Right lung (tissue), 10 donors: ENCODE results near the gene GBP6. TPM values are rescaled to one million over a fixed set of nuclear protein-coding genes. Genes with fewer than 3 reads are reported as not detected.
A peak's percentile ranks its signal among the peaks of the same experiment; 100 is the strongest.
"Not testable (repeated sequence)": the region's sequence is repeated elsewhere in the genome, so short reads cannot be mapped to it uniquely, and the experiment has no call there.

Experiments
- DNase-seq, 2 donors: peaks; one replicate each; pipeline ENCODE4 v3.0.0-alpha.2; 2013
- long read RNA-seq, 8 donors: transcript quantifications; one replicate each; lab custom pipeline, GENCODE V29; 2026
- polyA plus RNA-seq, 5 donors: library from polyadenylated mRNA; unstranded; fragments of 120-200 nt; gene quantifications; one replicate each; pipeline versions ENCODE4 v1.2.1 to v1.2.3, GENCODE V29; 2013; ENCODE audit warnings: inconsistent platforms in 1 of 5, low replicate concordance in 1 of 5; ENCODE audit not compliant: insufficient read length in 5 of 5, insufficient read depth in 1 of 5

Gene GBP6, protein sequence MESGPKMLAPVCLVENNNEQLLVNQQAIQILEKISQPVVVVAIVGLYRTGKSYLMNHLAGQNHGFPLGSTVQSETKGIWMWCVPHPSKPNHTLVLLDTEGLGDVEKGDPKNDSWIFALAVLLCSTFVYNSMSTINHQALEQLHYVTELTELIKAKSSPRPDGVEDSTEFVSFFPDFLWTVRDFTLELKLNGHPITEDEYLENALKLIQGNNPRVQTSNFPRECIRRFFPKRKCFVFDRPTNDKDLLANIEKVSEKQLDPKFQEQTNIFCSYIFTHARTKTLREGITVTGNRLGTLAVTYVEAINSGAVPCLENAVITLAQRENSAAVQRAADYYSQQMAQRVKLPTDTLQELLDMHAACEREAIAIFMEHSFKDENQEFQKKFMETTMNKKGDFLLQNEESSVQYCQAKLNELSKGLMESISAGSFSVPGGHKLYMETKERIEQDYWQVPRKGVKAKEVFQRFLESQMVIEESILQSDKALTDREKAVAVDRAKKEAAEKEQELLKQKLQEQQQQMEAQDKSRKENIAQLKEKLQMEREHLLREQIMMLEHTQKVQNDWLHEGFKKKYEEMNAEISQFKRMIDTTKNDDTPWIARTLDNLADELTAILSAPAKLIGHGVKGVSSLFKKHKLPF
- 1 to 10 TPM in 1 of 5 donors, under 1 TPM in 4; 0.21 to 1.1 (median 0.60) TPM for polyA plus RNA-seq
- long read RNA-seq, donor 1: 0 reads
- long read RNA-seq, donor 2: 0 reads
- long read RNA-seq, donor 3: 0 reads
- long read RNA-seq, donor 4, partial matches to known transcripts: 0 of 1 reads
- long read RNA-seq, donor 4, other reads (novel, unspliced or antisense): 0 of 1 reads
- long read RNA-seq, donor 5: 0 reads
- long read RNA-seq, donor 6: 0 reads
- long read RNA-seq, donor 7: 0 reads
- long read RNA-seq, donor 8: 0 reads

DNA sequence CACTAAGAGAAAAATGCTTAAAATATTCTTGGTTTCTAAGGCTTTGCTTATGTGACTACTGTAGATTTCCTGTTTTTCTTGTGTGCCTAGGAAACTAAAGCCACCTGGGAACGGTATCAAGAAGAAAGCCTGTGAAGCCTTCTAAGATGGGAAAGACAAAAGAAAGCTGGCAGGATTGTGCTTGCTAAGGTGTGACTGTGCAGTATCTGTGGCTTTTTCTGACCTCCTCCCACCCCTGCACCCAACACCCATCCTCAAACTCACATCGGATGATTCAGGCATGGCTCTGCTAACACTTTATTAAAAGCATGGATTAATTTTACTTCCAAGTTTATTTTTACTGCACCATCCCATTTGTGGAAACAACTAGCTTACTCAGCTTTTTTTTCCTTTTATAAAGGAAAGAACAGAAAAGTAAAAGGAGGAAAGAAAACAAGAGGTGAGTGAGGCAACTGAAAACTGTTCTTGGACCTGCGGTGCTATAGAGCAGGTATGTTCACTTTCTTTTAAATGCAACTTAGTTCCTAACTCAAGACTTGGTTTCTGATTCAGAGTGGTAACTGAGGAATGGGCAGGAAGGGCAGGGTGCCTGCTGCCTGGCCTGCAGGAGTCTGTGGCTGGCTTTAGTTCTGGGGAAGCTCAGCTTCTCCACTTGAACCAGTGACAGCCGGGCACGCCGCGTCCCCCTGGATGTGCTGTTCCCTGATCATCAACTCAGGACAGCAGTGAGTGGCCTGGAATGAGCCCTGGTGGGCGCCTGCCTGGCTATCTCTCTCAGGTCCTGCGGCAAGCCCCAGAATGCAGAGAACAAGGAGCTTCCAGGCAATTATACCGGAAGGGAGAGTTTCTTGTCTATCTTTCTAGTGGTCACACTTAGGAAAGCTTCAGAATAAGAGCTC lies at the start of gene GBP6:
GBP6 (plus strand) TSS at position 422 of the 899 bp plus-strand sequence. CDS start 4,493 bp downstream, outside the sequence.
- DNase-seq: no peak

DNA sequence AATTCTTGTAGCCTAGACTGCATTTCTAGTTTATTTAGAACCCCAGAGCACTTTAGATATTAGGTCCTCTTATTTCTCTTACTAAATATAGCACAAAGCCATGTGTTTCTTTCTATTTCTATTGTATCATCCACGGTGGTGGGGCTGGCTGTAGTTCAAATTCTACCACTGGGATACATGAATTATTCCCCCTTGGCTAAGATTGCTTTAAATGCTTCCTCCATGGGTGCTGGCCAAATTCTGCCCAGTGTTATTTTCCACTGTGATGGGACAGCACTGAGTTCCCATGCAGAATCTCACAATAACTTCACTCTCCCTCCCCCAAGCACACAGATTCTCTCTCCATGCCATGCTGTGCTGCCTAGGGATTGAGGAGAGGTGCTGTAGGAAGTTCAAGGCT lies 41.5 kb upstream of the GBP6 start:
- no peak for DNase-seq

DNA sequence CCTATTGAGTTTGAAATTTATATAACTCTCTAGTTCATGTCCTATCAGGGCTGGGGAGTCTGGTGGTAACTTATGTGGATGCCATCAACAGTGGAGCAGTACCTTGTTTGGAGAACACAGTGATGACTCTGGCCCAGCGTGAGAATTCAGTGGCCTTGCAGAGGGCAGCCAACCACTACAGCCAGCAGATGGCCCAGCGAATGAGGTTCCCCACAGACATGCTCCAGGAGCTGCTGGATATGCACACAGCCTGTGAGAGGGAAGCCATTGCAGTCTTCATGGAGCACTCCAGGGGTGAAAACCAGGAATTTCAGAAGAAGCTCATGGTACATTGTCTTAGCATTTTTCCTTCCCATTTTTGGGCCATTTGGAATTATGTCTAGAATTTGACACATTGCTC lies 32.0 kb upstream of the GBP6 start:
- no peak for DNase-seq

- DNase-seq: no peak
Observed at GRCh38 chr1:89332461-89332860, 31.4 kb upstream of the GBP6 start.

DNA sequence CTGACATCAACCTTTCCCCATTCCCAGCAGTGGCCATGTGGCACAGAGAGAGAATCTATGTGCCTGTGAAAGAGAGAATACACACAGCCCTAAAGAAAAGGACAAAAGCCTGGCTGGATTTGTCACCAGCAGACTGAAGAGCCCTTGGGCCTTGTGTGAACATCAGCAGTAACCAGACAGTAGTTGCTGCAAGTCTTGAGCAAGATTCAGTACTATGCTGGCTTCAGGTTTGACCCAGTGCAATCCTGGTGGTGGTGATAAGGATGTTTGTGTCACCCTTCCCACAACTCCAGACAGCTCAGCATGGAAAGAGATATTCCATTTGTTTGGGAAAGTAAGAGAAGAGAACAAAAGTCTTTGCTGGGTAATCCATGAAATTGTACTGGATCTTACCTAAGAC lies 28.4 kb upstream of the GBP6 start:
- DNase-seq: no peak

DNA sequence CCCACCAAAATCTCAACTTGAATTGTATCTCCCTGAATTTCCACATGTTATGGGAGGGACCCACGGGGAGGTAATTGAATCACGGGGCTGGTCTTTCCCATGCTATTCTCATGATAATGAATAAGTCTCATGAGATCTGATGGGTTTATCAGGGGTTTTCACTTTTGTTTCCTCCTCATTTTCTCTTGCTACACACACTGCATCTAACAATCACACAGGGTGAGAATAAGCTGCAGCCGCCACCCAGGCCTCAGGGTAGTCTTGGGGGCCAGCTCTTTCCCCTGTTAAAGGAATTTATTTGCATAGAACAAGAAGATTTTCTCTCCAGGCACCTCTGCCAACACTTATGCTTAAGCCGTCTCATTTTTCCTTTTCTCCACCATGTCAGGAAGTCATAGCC lies 26.0 kb upstream of the GBP6 start:
- no peak for DNase-seq

DNA sequence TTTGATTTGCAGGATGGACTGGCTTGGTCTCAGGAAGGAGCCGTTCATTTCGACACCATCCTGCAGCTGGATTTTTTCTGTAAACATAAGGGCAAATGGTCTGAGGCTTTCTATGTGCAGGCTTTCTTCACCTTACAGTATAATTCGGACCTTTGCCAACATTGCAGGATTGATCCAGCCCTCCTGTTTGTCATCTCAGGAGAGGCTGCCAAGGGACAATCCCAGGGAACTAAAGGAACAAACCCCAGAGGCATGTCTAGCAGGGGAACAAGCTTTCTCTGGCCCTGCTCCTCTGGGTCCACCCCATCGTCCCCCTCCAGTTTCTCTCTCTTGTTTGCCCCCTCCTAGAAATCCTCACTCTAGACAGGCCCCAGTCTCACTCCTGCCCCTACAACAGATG lies 24.8 kb upstream of the GBP6 start:
- no peak for DNase-seq

- DNase-seq: not testable (repeated sequence)
Observed at GRCh38 chr1:89345479-89345878, 18.4 kb upstream of the GBP6 start.

DNA sequence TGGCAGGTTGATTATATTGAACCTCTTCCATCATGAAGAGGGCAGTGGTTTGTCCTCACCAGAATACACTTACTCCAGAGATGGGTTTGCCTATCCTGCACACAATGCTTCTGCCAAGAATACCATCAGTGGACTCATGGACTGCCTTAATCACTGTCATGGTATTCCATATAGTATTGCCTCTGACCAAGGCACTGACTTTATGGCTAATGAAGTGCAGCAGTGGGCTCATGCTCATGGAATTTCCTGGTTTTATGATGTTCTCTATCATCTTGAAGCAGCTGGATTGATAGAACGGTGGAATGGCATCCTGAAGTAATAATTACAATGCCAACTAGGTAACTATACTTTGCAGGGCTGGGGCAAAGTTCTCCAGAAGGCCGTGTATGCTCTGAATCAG lies 16.6 kb upstream of the GBP6 start:
- no peak for DNase-seq

DNA sequence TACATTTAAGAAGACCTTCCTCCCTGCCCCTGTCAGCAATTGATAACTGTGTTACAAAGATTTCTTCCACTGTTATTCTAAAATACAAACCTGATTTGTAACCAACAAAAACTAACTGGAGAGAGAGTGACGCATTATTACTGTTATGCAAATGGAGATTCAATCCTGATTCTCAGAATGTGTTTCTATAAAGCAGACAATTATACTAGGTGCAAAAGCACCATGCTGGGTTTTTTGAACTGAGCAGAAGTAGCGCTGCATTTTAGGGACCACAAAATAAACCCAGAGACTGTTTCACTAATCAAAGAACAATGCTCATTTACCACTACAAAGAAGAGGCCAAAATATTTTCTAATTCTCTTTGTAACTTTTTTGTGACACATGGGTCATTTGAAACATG lies 13.6 kb upstream of the GBP6 start:
- DNase-seq: no peak

GRCh38 chr1:89351597-89352311 lies 12.1 kb upstream of the GBP6 start:
- no peak for DNase-seq

GRCh38 chr1:89352421-89352820 lies 11.4 kb upstream of the GBP6 start:
- DNase-seq: no peak

DNA sequence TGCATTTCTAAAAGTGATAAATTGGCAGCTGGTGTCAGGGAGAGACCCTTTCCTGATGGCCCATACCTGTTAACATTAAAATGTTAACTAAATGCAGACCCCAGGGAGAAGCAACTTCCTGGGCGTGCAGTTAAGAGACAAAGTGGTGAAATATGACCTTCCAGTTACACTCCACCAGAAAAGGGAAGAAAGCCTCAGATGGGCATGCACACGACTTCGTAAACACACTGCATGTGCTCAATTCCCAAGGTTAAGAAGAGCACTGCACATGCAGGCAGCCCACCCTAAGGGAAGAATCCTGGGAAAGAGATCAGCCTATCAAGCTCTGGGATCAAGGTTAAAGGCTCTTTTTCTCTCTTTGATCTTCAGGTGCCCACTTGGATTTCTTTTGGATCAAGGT lies 9.7 kb upstream of the GBP6 start:
- no peak for DNase-seq

DNA sequence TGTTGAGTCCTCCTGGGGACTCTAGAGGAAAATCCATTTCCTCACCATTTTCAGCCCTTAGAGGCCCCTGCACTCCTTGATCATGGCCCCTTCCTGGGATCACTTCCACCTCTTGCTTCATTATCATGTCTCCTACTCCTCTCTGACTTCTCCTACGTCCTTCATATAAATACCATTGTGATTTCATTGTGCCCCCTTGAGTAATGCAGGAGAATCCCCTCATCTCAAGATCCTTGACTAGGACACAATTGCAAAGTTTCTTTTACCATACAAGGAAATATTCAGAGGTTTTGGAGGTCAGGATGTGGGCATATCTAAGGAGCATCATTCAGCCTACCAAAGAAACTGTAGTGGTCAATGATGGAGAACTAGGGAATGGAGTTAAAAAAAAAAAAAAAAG lies 8.8 kb upstream of the GBP6 start:
- DNase-seq: no peak

DNA sequence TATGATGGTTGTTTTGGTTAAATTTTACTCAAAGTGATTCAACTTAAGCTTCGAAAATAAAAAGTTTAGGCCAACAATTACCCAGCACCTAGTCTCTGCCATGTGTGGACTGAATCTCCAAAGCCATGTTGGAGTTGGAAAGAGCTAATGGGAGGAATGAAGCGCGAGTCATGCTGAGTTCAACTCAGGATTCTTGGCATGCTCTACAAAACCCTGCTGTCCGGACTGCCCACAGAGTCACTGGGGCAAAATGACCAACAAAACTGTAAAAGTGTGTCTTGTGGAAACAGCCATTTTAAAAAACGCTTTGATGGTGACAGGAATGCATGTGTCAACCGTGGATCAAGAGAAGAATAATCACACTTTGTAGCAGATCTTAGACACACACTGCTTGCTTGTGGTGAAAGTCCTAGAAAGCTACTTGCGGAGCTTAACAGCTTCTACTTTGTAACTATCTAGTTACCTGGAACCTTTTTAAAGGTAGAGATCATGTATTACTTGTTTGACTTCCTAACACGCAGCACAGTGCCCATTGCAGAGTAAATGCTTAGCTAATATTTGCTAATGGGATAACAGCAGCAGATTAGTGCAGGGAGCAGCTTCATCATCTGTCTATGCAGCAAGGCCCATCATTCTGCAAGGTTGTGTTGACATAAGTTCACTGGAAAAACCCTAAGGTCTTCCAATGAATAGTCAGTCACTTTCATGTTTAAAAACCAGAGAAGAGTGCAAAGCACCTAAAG lies 7.0 kb upstream of the GBP6 start:
- no peak for DNase-seq

GRCh38 chr1:89358287-89358893 lies 5.5 kb upstream of the GBP6 start:
- peak; percentile 54 to 68 for DNase-seq

DNA sequence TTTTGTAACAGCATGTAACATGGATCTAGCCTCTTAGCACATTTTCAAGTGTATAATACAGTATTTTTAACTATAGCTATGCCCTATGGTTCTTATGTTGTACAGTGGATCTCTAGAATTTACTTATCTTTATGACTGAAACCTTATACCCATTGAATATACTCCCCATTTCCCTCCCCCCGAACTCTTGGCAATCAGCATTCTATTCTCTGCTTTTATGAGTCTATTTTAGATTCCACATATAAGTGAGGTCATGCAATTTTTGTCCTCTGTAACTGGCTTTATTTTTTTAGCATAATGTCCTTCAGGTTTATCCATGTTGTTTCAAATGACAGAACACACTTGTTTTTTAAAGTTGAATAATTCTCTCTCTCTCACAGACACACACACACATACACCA lies 3.1 kb upstream of the GBP6 start:
- no peak for DNase-seq

DNA sequence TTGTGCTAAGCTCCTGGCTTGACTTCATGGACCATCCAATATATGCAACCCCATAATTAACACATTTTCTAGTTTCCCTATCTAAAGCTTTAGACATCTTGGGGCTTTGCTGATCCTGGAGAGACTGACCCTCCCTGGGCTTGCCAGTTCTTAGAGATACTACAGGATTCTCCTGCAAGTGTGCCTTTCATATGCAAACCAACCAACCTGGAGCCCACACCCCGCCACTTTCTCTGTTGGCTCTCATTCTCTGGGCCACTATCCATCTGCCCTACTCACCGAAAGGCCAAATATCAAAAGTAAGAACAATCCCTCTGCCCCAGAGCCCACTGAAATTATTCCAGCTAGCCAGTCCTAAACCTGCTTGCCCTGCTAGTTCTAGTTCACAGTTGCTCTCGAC lies 2.2 kb upstream of the GBP6 start:
- no peak for DNase-seq

- no peak for DNase-seq
Observed at GRCh38 chr1:89363196-89363595, 663 bp upstream of the GBP6 start.
